Smooth muscle cell of the brain vasculature (primary cell): ENCODE results near the gene LAMA5.

ENCODE experiments used
- DNase-seq: peaks from one replicate; pipeline ENCODE4 v3.0.0-alpha.2; 2012; ENCODE audit warnings: low read depth, low spot score

LAMA5 gene

GRCh38 chr20:62329389-62330377 is 37.4 kb downstream of the LAMA5 start:
- DNase-seq: no peak

DNA sequence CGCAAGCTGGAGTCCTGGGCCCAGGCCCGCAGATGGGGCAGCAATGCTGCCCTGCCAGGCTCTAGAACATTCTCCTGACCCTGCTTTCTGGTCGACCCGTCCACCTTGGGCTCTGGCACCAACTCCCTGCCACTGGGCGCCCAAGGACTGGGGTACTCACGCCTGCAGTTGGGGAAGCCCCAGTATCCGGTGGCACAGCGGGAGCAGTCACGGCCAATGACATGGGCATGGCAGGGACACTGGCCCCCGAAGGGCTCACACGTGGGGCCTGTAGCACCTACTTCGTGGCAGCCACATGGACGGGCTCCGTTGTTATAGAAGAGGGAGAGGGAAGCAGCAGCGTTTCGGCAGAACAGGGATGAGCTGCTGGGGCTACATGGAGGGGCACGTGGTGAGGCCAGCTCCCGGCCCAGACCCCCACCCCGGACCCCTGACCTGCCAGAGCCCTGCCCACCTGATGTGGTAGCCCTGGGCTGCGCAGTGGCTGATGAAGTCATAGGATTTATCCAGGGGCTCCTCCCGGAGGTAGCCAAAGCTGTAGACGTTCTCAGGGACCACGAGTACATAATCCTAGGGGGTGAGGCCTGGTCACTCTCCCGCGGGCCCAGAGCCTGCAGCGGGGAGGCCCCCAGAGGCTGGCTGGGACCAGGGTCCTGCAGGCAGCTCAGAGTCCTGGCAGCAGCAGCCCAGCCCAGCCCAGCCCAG is 38.3 kb downstream of the LAMA5 start:
- DNase-seq: no peak

DNA sequence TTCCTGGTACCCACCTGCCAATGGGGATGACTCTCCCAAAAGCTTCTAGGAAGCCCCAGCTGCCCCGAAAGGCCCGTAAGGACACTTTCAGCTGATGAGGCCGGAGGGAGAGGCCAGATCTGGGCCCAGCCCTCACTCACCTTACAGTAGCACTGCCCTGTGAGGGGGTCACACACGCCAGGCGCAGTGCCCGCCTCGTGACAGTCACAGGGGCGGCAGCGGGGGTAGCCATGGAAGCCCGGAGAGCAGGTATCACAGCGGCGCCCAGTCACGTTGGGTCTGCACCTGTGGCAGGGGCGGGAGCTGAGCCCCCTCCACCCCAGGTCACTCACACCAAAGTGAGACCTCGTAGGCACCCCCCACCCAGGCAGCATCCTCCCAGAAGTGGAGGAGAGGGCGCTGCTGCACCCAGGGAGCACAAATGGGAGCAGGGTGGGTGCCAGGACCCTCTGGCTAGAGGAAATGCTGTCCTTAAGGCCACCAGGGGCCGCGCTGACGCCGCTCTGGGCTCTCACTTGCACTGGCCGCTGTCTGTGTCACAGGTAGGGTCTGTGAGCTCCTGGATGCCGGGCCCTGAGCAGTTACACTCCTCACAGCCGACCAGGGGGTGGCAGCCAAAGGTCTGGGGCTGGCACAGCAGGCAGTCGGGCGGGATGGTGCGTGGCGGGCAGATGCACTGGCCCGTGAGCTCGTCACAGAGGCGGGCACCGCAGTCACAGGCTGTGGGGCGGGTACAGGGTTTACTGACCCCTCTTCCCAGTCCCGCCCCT is 39.2 kb downstream of the LAMA5 start:
- no peak for DNase-seq

GRCh38 chr20:62326959-62327725 is 40.0 kb downstream of the LAMA5 start:
- DNase-seq: no peak

GRCh38 chr20:62326559-62326958 is 40.6 kb downstream of the LAMA5 start:
- no peak for DNase-seq

GRCh38 chr20:62325172-62325905 is 41.8 kb downstream of the LAMA5 start:
- DNase-seq: no peak

DNA sequence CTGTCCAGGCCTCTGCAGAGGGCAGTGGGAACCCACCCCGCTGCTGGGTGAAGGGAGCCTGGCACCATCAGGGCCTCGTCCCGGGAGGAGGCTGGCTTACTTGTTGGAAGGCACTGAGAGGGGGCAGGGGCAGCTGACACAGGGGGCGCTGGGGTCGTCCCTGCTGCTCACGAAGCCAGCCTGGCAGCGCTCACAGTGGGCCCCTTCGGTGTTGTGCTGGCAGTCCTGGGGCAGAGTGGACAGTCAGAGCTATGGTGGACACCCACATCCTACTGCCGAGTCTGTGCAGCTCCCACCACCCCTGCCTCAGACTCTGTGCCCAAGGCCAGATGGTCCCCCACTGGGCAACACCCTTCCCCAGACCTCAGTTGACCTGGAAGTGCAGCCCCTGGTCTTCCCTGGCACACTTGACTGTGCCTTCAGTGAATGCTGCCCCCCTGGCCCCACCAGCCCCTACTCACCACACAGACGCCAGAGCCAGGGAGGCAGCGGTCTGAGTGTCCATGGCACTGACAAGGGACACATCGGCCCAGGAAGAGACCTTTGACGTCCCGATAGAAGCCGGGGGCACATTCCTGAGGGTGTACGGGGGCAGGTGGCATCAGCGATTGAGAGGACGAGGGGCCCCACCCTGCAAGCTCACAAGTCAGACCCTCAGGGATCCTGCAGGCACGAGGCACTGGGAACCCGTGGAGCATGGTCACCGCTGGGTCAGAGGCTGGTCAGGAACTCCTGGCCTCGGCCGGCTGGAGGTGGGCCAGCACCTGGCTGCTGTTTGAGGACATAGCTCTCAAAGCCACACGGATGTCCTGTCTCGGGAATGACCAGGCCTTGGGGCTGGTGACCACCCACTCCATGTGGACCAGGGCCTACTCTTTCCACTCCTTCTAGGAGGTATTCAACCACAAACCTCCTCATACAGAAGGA is 42.9 kb downstream of the LAMA5 start:
- DNase-seq: no peak

DNA sequence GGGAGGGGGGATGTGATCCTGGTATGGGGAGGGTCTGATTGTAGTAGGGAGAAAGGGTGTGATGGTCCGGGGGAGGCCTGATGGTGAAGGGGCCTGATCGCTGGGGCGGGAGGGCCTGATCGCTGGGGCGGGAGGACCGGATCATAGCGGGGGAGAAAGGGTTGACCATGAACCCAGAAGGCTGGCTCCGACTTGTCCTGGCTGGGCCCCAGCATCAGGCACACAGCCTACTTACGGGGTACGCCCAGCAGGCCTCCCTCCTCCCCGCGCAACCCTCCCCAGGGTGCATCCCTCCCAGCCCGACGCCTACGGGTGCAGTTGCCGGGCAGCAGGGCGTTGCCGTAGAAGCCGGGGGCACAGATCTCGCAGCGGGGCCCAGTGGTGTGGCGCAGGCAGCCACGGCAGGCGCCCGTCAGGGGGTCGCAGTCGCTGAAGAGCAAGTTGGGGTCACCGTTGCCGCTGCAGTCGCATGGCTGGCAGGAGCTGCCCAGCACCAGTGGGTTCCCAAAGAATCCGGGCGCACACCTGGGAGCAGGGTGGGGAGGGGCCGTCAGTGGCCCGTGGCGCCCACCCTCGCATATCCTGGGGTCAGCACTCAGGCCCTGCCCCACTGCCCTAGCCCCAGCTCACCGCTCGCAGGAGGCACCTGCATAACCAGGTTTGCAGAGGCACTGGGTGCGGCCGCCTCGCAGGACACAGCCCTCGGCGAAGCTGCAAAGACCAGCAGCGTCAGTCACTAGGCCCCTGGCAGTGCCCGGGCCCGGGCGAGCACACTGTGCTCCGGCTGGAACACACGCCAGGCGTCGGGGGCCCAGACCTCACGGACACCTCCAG is 43.7 kb downstream of the LAMA5 start:
- no peak for DNase-seq

DNA sequence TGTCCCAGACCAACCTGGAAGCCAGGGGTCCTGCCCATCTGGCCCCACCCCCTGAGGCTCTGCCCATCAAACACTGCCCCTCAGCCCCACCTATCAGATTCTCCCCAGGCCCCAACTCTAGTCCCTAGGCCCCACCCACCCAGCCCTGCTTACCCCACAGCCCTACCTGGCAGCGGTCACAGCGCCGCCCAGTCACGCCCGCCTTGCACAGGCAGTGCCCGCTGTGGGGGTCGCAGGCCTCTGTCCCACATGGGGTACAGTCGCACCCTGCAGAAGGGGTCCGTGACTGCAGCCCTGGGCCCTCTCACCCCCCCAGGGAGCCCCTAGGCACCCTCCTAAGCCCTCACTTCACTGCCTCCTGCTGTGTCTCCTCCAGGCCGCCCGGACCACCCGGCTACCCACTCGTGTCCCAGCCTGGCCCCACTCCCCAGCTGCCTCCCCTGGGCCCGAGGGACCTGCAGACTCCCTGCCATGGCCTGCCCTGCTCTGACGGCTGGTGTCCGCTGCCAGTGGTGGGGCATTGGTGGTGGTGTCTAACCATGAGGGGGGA is 44.5 kb downstream of the LAMA5 start:
- DNase-seq: no peak

DNA sequence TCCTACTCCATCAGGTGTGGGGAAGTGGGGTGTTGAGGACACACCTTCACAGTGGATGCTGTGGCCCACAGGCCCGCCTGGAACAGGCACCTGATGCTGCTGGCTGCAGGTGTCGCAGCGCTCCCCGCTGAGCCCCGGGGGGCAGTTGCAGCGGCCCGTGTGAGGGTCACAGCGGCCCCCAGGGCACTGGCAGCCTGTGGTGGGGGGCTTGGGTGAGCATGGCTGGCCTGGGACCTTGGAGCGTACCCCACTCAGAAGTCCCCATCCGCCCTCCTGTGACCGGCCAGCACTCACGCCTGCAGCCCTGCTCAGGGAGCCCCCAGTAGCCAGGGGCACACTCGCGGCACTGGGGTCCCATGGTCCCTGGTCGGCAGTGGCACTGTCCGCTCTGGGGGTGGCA is 45.1 kb downstream of the LAMA5 start:
- no peak for DNase-seq

- no peak for DNase-seq
Measured at GRCh38 chr20:62321521-62321948, 45.6 kb downstream of the LAMA5 start.

GRCh38 chr20:62320581-62321354 is 46.3 kb downstream of the LAMA5 start:
- DNase-seq: no peak

DNA sequence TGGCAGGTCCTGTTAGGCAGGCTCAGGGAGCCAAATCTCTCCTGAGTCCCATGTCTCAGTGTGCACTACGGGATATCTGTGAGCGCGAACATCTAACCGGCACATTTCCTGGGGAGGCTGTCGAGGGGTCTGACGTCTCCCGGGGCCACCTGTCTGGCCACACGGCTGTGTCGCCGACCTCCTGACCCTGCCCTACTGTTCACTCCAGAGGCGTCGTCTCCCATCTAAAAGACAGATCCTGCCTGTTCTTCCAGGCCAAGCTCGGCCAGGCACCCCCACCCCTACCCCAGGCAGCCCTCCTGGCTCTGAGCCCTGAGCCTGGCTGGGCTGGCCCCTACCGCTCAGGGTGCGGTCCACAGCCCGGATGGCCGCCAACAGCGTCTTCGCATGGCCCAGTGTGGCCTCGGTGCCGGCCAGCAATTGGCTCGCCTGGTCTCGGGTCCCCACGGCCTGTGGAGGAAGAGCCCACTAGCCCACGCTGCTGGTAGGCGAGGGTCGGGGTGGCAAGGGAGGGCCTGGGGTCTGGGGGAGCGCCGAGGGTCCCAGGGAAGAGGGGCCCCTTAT is 47.7 kb downstream of the LAMA5 start:
- DNase-seq: no peak

DNA sequence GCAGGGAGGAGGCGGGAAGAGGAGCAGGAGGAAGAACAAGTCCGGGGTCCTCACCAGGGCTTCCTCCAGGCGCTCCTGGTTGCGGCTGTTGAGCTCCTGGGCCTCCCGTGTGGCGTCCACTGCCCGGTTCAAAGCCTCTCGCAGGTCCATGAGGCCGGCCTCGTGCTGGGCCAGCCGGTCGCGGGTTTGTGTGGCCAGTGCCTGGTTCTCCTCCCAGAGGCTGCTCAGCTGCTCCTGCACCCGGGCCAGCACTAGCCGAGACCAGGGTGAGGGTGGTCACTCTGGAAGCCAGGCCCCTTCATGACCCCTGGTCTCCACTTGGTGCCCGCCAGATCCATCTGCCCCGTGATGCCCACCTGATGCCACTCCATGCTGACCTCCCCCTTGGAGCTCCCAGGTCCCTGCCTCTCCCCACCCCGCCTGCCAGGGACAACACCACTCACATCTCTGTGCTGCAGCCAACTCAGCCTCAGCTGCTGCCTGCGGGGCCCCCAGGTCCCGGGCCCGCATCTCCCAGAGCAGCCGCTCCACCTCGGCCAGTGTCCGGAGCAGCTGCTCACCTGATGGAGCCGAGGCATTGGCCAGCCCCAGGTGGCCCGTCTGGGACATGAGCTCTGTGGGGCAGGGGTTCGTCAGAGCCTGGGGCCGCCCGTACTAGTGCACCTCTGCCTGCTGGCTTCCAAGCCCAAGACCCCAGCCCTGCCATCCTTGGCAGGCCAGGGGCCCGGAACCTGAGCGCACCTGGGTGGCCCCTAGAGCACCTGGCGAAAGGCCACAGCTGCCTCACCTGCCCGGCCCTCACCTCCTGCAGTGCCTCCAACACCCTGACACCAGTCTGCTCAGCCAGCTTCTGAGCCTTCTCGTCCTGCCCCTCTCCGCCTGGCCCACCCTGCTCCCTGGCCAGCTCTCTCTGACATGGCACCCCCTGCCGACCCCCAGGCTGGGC is 48.4 kb downstream of the LAMA5 start:
- DNase-seq: no peak

DNA sequence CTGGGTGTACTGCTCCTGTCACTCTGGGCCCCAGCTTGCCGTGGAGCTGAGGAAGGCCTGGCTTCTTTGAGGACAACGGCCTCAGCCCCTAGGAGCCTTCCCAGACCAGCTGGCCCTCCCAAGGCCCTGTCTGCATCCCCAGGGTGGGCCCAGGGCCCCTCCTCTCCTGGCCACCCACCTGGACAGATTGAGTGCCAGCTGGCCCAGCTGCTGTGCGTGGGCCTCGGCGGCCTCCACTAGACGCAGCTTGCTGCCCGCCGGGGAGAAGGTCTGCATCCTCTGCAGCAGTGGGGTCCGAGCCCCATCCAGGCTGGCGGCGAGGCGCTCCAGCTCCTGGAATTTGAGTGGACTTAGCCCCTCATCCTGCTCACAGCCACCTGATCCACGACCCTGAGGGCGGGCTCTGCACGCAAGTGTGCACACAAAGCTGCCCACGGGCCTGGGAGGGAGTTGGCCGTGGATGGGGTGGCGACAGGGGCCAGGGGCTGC is 49.9 kb downstream of the LAMA5 start:
- no peak for DNase-seq
